GM21515 (cell line): ENCODE data around the gene EOMES.
A peak's percentile ranks its signal among the peaks of the same experiment; 100 is the strongest.

ENCODE experiments used
- ATAC-seq: cut with Tn5 transposase; IDR thresholded peaks from one replicate; pipeline ENCODE4 v1.9.1; 2021; ENCODE audit not compliant: unreplicated experiment

The EOMES gene

GRCh38 chr3:27720899-27721716, 1.0 kb downstream of the EOMES start:
- ATAC-seq: peak; percentile 57

GRCh38 chr3:27719314-27720003, 2.7 kb downstream of the EOMES start:
- ATAC-seq: no peak

- no peak for ATAC-seq
Observed at GRCh38 chr3:27718459-27718858, 3.7 kb downstream of the EOMES start.

GRCh38 chr3:27717200-27717852, 4.8 kb downstream of the EOMES start:
- no peak for ATAC-seq

GRCh38 chr3:27716309-27716708, 5.8 kb downstream of the EOMES start:
- no peak for ATAC-seq

GRCh38 chr3:27715863-27716262, 6.3 kb downstream of the EOMES start:
- no peak for ATAC-seq

GRCh38 chr3:27715454-27715806, 6.7 kb downstream of the EOMES start:
- no peak for ATAC-seq

- no peak for ATAC-seq
Observed at GRCh38 chr3:27714692-27715453, 7.2 kb downstream of the EOMES start.

GRCh38 chr3:27714146-27714526, 8.0 kb downstream of the EOMES start:
- no peak for ATAC-seq

GRCh38 chr3:27713435-27714145, 8.5 kb downstream of the EOMES start:
- no peak for ATAC-seq

- ATAC-seq: no peak
Observed at GRCh38 chr3:27713078-27713423, 9.1 kb downstream of the EOMES start.

- peak; percentile 98 for ATAC-seq
Observed at GRCh38 chr3:27712136-27713077, 9.7 kb downstream of the EOMES start.

- no peak for ATAC-seq
Observed at GRCh38 chr3:27708250-27708649, 13.9 kb downstream of the EOMES start.

GRCh38 chr3:27699067-27699466, 23.1 kb downstream of the EOMES start:
- peak; percentile 77 for ATAC-seq

GRCh38 chr3:27696906-27697305, 25.2 kb downstream of the EOMES start:
- no peak for ATAC-seq

GRCh38 chr3:27695636-27696035, 26.5 kb downstream of the EOMES start:
- ATAC-seq: no peak

- ATAC-seq: no peak
Observed at GRCh38 chr3:27688053-27688452, 34.1 kb downstream of the EOMES start.

GRCh38 chr3:27686642-27687041, 35.5 kb downstream of the EOMES start:
- no peak for ATAC-seq

- ATAC-seq: no peak
Observed at GRCh38 chr3:27685474-27685873, 36.6 kb downstream of the EOMES start.

- ATAC-seq: no peak
Observed at GRCh38 chr3:27684302-27684701, 37.8 kb downstream of the EOMES start.
